Upper lobe of left lung (tissue), 6 donors: ENCODE results near the gene COG5. TPM values are rescaled to one million over a fixed set of nuclear protein-coding genes. Genes with fewer than 3 reads are reported as not detected.

Source experiments
- ATAC-seq, 2 donors: fragments of 200-7000 bp; cut with Tn5 transposase; one replicate each; pipeline ENCODE4 v1.9.1; 2022; ENCODE audit warnings: mild to moderate bottlenecking in 2 of 2, moderate library complexity in 2 of 2; ENCODE audit not compliant: low FRiP score in 2 of 2
- DNase-seq, 2 donors: peaks; one replicate each; pipeline ENCODE4 v3.0.0-alpha.2; 2019 to 2020
- H3K27ac ChIP-seq, 4 donors: fragments of 200-600 bp; sonication (generic); one replicate each; pipeline ENCODE4 v1.5.1; 2016 to 2019
- H3K27me3 ChIP-seq, 4 donors: fragments of 200-600 bp; sonication (generic); one replicate each; pipeline ENCODE4 v1.5.1; 2017 to 2019
- H3K36me3 ChIP-seq, 4 donors: fragments of 200-600 bp; sonication (generic); one replicate each; pipeline ENCODE4 v1.5.1; 2016 to 2019
- H3K4me1 ChIP-seq, 4 donors: fragments of 200-600 bp; sonication (generic); one replicate each; pipeline ENCODE4 v1.5.1; 2018 to 2019
- H3K4me3 ChIP-seq, 4 donors: fragments of 200-600 bp; sonication (generic); one replicate each; pipeline ENCODE4 v1.5.1; 2017 to 2019; ENCODE audit warnings: mild to moderate bottlenecking in 2 of 4, moderate library complexity in 1 of 4
- H3K9me3 ChIP-seq, 4 donors: fragments of 200-600 bp; sonication (generic); one replicate each; pipeline ENCODE4 v1.5.1; 2018 to 2019
- CTCF ChIP-seq, 6 experiments: fragments of 450-650 bp in 4 of 6; fragments of 200-600 bp in 2 of 6; sonication (generic) in 2 of 6; IDR thresholded peaks; one replicate each; pipeline ENCODE4 v1.5.1; 2016 to 2019; ENCODE audit warnings: antibody characterized with exemption in 6 of 6
- EP300 ChIP-seq, 4 donors: sonication (generic); formaldehyde crosslinking; IDR thresholded peaks; one replicate each; pipeline ENCODE4 v1.5.1; 2017; ENCODE audit warnings: antibody characterized with exemption in 4 of 4, control low read depth in 2 of 4
- POLR2A ChIP-seq, 4 donors: fragments of 450-650 bp; IDR thresholded peaks; one replicate each; pipeline ENCODE4 v1.5.1; 2016 to 2017; ENCODE audit warnings: antibody characterized with exemption in 4 of 4, mild to moderate bottlenecking in 2 of 4
- POLR2AphosphoS5 ChIP-seq, 2 donors: sonication (generic); formaldehyde crosslinking; IDR thresholded peaks; one replicate each; pipeline ENCODE4 v1.5.1; 2017; ENCODE audit warnings: antibody characterized with exemption in 2 of 2
- WGBS, 2 donors: methylation state at CpG; one replicate each; pipeline ENCODE4 v1.1.5; 2017 to 2018; 5-methylcytosine and 5-hydroxymethylcytosine counted together
- total RNA-seq, 6 donors: library from RNA; depleted of rRNA in 4 of 6; stranded (reverse); fragments of >200 nt in 4 of 6; gene quantifications; one replicate each; pipeline versions ENCODE4 v1.1.0 to v1.2.1, GENCODE V29; 2016 to 2021
- donor health status: DM: no; HTN: no; CAD: no; lungs with moderate emphysema.
- donor health status: DM: no; HTN: yes; CAD: no; lungs with severe emphysema.

The COG5 gene
- total RNA-seq, 6 donors from 2014 or later = 31.6 to 88.0 (median 50.5) TPM

GRCh38 chr7:107472116-107472515 is 91.6 kb downstream of the COG5 start:
- Histone ChIP-seq H3K4me1 (peaks cover 0 to 3% (median 0%) of the 10 kb centered on the region in 4 donors), H3K27me3 (no peaks in the 10 kb centered on the region), H3K4me3 (no peak overlapping the region), H3K36me3 (no peaks in the 10 kb centered on the region), H3K9me3 (no peaks in the 10 kb centered on the region), H3K27ac (no peak overlapping the region)
- no peak for ATAC-seq
- no peak for DNase-seq
- WGBS, 2 donors = 70 to 79% methylated on average over 3 of the region's 3 CpGs
- TF ChIP-seq EP300 (IDR thresholded peaks at IDR 0.05) (no peak), POLR2A (IDR thresholded peaks at IDR 0.05) (no peak), POLR2AphosphoS5 (IDR thresholded peaks at IDR 0.05) (no peak), CTCF (IDR thresholded peaks at IDR 0.05) (no peak)

GRCh38 chr7:107471292-107472070 is 92.2 kb downstream of the COG5 start:
- Histone ChIP-seq H3K4me1 (peaks cover 0 to 3% (median 0%) of the 10 kb centered on the region in 4 donors), H3K4me3 (no peak overlapping the region), H3K36me3 (no peaks in the 10 kb centered on the region), H3K27me3 (no peaks in the 10 kb centered on the region), H3K27ac (no peak overlapping the region), H3K9me3 (no peaks in the 10 kb centered on the region)
- DNase-seq = no peak
- TF ChIP-seq EP300 (IDR thresholded peaks at IDR 0.05) (no peak), POLR2A (IDR thresholded peaks at IDR 0.05) (no peak), POLR2AphosphoS5 (IDR thresholded peaks at IDR 0.05) (no peak), CTCF (IDR thresholded peaks at IDR 0.05) (no peak)
- WGBS, 2 donors = 64 to 73% methylated on average over 3 of the region's 3 CpGs
- no peak for ATAC-seq

- 86 to 94% methylated on average over 4 of the region's 4 CpGs for WGBS, 2 donors
- no peak for DNase-seq
- no peak within 1 kb of the TSS for H3K4me3 ChIP-seq
- H3K27ac ChIP-seq = no peak within 1 kb of the TSS
- no peaks in the 10 kb centered on the region for H3K27me3 ChIP-seq
- ATAC-seq = no peak
- peaks cover 0 to 3% (median 0%) of the 10 kb centered on the region in 4 donors for H3K4me1 ChIP-seq
- H3K9me3 ChIP-seq = no peaks in the 10 kb centered on the region
- TF ChIP-seq EP300 (IDR thresholded peaks at IDR 0.05) = no peak
- H3K36me3 ChIP-seq = no peaks in the 10 kb centered on the region
These were observed 93.8 kb downstream of the COG5 start, which contains the start of gene GPR22 for GRCh38 chr7:107469929-107470328. Gene GPR22, plus strand, starts transcription at chr7:107470057. Its CDS starts 4,004 bp downstream, at chr7:107474061.

- Histone ChIP-seq H3K27ac (no peak overlapping the region), H3K36me3 (no peaks in the 10 kb centered on the region), H3K9me3 (no peaks in the 10 kb centered on the region), H3K4me3 (no peak overlapping the region), H3K4me1 (peaks cover 0 to 3% (median 0%) of the 10 kb centered on the region in 4 donors), H3K27me3 (no peaks in the 10 kb centered on the region)
- ATAC-seq = no peak
- TF ChIP-seq POLR2AphosphoS5 (IDR thresholded peaks at IDR 0.05) (no peak), POLR2A (IDR thresholded peaks at IDR 0.05) (no peak), EP300 (IDR thresholded peaks at IDR 0.05) (no peak), CTCF (IDR thresholded peaks at IDR 0.05) (no peak)
- no peak for DNase-seq
- WGBS, 2 donors = 100% methylated on average over 1 of the region's 1 CpG
These were observed 94.9 kb downstream of the COG5 start for GRCh38 chr7:107468824-107469223.

GRCh38 chr7:107467972-107468371 is 95.7 kb downstream of the COG5 start:
- Histone ChIP-seq H3K9me3 (no peaks in the 10 kb centered on the region), H3K36me3 (no peaks in the 10 kb centered on the region), H3K27ac (no peak overlapping the region), H3K4me3 (no peak overlapping the region), H3K27me3 (no peaks in the 10 kb centered on the region), H3K4me1 (peaks cover 0 to 3% (median 0%) of the 10 kb centered on the region in 4 donors)
- WGBS, 2 donors = 98% methylated on average over 2 of the region's 2 CpGs
- no peak for ATAC-seq
- TF ChIP-seq POLR2AphosphoS5 (IDR thresholded peaks at IDR 0.05) (no peak), CTCF (IDR thresholded peaks at IDR 0.05) (no peak), EP300 (IDR thresholded peaks at IDR 0.05) (no peak), POLR2A (IDR thresholded peaks at IDR 0.05) (no peak)
- DNase-seq = no peak
